GM12864 (cell line): ENCODE results near the gene GNA14.

Experiments
- DNase-seq: peaks from one replicate; pipeline ENCODE4 v3.0.0-alpha.2; 2011; ENCODE audit warnings: low read depth
- H3K4me3 ChIP-seq: 2 replicates; pipeline ENCODE4 v1.5.1; 2011; ENCODE audit warnings: mild to moderate bottlenecking, low read depth, low read length, control low read depth
- TF ChIP-seq, protein P1 (sequence below): IDR thresholded peaks from 2 replicates; pipeline ENCODE4 v1.5.1; 2011; ENCODE audit warnings: low read depth, mild to moderate bottlenecking, moderate library complexity, low read length, control low read depth, inconsistent platforms; ENCODE audit errors: missing control alignments

Gene GNA14

DNA sequence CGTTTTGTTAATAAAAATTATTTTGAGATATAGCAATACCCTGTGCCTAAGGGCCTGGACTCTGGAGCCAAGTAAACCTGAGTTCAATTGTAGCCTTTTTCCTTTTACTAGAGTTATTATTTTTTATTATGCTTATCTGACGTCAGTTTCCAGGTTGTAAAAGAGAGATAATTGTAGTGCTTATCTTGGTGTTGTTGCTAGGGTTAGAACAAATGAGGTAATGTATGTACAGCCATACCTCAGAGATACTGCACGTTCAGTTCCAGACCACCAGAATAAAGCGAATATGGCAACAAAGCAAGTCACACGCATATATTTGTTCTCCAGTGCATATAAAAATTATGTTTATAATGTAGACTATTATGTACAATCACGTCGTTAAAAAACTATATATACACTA lies 255.8 kb downstream of the GNA14 start:
- no peak for DNase-seq
- no peak overlapping the region for H3K4me3 ChIP-seq
- TF ChIP-seq, protein P1, sequence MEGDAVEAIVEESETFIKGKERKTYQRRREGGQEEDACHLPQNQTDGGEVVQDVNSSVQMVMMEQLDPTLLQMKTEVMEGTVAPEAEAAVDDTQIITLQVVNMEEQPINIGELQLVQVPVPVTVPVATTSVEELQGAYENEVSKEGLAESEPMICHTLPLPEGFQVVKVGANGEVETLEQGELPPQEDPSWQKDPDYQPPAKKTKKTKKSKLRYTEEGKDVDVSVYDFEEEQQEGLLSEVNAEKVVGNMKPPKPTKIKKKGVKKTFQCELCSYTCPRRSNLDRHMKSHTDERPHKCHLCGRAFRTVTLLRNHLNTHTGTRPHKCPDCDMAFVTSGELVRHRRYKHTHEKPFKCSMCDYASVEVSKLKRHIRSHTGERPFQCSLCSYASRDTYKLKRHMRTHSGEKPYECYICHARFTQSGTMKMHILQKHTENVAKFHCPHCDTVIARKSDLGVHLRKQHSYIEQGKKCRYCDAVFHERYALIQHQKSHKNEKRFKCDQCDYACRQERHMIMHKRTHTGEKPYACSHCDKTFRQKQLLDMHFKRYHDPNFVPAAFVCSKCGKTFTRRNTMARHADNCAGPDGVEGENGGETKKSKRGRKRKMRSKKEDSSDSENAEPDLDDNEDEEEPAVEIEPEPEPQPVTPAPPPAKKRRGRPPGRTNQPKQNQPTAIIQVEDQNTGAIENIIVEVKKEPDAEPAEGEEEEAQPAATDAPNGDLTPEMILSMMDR, result no peak

DNA sequence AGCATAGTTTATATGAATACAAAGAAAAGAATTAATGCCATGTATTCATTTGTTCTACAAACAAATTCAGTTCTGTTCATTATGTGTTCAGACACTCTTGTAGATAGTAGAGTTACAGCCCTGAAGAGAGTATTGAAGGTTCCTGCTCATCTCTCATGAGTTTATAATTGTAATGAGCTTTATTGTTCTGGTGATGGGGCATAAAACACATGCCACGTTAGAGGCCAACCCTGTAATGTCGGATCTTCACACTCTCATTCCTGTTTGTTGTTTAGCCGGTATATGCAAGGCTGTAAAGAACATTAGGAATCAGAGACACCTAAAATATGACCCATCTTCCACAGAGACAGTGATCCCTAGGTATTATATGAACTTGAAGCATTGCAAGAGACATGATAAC lies 256.3 kb downstream of the GNA14 start:
- no peak for DNase-seq
- TF ChIP-seq, protein P1, result no peak
- H3K4me3 ChIP-seq, result no peak overlapping the region

DNA sequence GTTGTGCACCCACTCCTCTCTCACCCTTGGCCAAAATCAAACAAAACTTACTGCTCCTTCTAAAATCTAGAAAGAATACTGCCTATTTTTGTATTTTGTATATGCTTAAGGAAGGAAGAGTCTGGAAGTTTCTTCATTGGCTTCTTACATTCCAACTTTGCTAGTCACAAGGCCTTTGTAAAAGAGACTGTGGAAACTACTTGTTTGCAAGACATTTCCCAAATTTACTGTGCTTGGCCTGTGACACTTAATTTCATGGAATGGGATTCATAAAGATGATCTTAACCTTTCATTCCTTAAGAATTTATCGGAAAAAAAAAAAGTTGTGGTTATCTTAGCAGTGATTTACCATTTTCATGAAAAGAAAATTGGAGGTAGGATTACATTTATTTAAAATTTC lies 261.9 kb downstream of the GNA14 start:
- no peak for DNase-seq
- no peak overlapping the region for H3K4me3 ChIP-seq
- TF ChIP-seq, protein P1, result no peak

DNA sequence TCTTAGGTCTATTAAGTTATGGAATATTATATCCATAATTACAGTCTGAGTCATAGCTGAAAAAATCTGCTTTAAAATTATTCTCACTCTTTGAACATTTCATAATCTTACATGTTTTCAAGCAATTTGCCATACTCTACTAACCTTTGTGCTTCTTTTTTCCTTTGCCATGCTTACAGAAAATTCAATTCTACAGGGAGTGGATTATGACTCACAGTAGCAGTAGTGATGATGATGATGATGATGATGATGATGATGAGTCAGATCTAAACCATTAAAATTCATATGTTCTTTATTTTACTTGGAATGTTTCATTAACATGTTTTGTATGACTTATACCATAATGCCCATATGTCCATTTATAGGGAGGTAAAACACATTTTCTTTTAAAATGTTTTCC lies 263.7 kb downstream of the GNA14 start:
- no peak overlapping the region for H3K4me3 ChIP-seq
- TF ChIP-seq, protein P1, result no peak
- DNase-seq, result no peak

DNA sequence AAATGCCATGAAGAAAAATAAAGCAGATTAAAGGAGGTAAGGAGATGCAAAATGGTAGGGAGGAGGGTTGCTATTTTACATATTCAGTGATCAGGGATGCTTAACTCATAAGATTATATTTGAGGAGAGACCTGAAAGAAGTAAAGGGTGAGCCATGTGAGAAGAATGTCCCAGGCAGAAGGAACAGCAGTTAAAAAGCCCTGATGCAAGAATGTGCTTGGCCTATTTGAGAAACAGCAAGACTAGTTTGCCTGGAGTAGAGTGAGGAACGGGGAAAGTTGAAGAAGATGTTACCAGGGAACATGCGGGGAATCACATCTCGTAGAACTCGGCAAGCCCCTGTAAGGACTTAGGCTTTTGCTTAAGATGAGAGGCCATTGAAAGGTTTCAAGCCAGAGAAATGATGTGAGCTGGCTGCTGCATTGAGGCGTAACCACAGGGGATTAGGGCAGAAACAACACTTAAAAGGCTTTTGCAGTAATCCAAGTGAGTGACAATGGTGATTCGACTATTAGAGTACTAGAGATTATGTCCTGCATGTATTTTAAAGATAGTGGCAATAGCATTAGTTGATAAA lies 272.1 kb downstream of the GNA14 start:
- TF ChIP-seq, protein P1, result no peak
- no peak overlapping the region for H3K4me3 ChIP-seq
- DNase-seq, result no peak

DNA sequence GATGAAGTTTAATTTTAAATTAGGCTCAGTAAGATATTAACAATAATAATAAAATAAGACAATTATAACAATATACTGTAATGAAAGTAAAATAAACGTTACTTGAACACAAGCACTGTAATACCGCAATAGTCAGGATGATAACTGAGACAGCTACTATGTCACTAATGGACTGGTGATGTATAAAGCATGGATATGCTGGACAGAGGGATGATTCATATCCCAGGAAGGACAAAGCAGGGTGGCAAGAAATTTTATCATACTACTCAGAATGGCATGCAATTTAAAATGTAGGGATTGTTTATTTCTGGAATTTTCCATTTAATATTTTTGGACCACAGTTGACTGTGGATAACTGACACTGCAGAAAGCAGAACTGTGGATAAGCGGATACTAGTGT lies 273.9 kb downstream of the GNA14 start:
- no peak overlapping the region for H3K4me3 ChIP-seq
- no peak for DNase-seq
- TF ChIP-seq, protein P1, result no peak
